ENCODE results near the gene STK32B. TPM values are rescaled to one million over a fixed set of nuclear protein-coding genes. Genes with fewer than 3 reads are reported as not detected.

The STK32B gene
- total RNA-seq, 1 experiment from 2014 or later = 11.6 TPM

DNA sequence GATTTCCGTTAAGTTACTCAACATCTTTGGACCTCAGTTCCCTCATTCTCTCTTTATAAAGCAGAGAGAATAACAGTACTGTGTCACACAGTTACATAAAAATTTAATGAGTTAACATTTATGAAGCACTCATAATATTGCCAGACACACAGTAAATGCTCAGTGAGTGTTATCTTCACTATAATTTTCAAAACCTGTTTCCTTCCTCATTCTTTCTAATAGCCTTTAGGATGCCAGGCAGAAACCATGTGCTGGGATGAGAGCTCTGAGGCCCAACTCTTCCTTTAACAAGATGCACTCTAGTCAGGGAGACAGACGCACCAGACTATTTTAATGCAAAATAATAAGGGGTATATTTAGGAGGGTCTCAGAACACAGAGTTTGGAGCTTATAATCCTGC lies 208.2 kb downstream of the STK32B start:
- in situ Hi-C loops (cut with HindIII; ENCODE audit: low pct_unique_long_range_greater_than_20kb, low sequenced_read_pairs) = no loop called here
- ChIA-PET CTCF (no interaction called here), POLR2A (no interaction called here)
- TF ChIP-seq TCF7L2 (IDR thresholded peaks at IDR 0.05; ENCODE audit: low read depth, low read length) = no peak
- TF ChIP-seq SIN3A (IDR thresholded peaks at IDR 0.05; ENCODE audit: borderline replicate concordance, insufficient read depth, low read depth, low read length) = no peak
- TF ChIP-seq, protein P1, sequence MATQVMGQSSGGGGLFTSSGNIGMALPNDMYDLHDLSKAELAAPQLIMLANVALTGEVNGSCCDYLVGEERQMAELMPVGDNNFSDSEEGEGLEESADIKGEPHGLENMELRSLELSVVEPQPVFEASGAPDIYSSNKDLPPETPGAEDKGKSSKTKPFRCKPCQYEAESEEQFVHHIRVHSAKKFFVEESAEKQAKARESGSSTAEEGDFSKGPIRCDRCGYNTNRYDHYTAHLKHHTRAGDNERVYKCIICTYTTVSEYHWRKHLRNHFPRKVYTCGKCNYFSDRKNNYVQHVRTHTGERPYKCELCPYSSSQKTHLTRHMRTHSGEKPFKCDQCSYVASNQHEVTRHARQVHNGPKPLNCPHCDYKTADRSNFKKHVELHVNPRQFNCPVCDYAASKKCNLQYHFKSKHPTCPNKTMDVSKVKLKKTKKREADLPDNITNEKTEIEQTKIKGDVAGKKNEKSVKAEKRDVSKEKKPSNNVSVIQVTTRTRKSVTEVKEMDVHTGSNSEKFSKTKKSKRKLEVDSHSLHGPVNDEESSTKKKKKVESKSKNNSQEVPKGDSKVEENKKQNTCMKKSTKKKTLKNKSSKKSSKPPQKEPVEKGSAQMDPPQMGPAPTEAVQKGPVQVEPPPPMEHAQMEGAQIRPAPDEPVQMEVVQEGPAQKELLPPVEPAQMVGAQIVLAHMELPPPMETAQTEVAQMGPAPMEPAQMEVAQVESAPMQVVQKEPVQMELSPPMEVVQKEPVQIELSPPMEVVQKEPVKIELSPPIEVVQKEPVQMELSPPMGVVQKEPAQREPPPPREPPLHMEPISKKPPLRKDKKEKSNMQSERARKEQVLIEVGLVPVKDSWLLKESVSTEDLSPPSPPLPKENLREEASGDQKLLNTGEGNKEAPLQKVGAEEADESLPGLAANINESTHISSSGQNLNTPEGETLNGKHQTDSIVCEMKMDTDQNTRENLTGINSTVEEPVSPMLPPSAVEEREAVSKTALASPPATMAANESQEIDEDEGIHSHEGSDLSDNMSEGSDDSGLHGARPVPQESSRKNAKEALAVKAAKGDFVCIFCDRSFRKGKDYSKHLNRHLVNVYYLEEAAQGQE (IDR thresholded peaks at IDR 0.05; ENCODE audit: insufficient read depth in 1 of 2, low read depth in 2 of 2, low read length in 1 of 2) = no peak
- TF ChIP-seq POLR2AphosphoS5 (IDR thresholded peaks at IDR 0.05; ENCODE audit: low read depth, low read length) = no peak
- TF ChIP-seq, protein P2, sequence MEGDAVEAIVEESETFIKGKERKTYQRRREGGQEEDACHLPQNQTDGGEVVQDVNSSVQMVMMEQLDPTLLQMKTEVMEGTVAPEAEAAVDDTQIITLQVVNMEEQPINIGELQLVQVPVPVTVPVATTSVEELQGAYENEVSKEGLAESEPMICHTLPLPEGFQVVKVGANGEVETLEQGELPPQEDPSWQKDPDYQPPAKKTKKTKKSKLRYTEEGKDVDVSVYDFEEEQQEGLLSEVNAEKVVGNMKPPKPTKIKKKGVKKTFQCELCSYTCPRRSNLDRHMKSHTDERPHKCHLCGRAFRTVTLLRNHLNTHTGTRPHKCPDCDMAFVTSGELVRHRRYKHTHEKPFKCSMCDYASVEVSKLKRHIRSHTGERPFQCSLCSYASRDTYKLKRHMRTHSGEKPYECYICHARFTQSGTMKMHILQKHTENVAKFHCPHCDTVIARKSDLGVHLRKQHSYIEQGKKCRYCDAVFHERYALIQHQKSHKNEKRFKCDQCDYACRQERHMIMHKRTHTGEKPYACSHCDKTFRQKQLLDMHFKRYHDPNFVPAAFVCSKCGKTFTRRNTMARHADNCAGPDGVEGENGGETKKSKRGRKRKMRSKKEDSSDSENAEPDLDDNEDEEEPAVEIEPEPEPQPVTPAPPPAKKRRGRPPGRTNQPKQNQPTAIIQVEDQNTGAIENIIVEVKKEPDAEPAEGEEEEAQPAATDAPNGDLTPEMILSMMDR (IDR thresholded peaks at IDR 0.05) = no peak
- intact Hi-C loops (cut with micrococcal nuclease; ENCODE audit: unreplicated experiment) = no loop called here
- no peaks in the 10 kb centered on the region for H3K9me3 ChIP-seq (ENCODE audit: control insufficient read depth, insufficient read depth, low read depth, low read length)
- DNase-seq (ENCODE audit: low read depth, low spot score) (no peak), ATAC-seq (no peak)
- H3K36me3 ChIP-seq (ENCODE audit: control insufficient read depth, insufficient read depth, low read length) = no peaks in the 10 kb centered on the region
- H3K4me3 ChIP-seq (ENCODE audit: low read depth in 2 of 2, low read length in 2 of 2) = no peak overlapping the region
- no peaks in the 10 kb centered on the region for H3K4me1 ChIP-seq (ENCODE audit: control insufficient read depth, insufficient read depth, low read length)
- H3K27ac ChIP-seq (ENCODE audit: low read length) = no peak overlapping the region
- no TSS peak for BruUV-seq (replicated peaks)
- no peaks in the 10 kb centered on the region for H3K27me3 ChIP-seq (ENCODE audit: control insufficient read depth, insufficient read depth, low read length)

- Histone ChIP-seq H3K9me3 (ENCODE audit: control insufficient read depth, insufficient read depth, low read depth, low read length) (no peaks in the 10 kb centered on the region), H3K36me3 (ENCODE audit: control insufficient read depth, insufficient read depth, low read length) (no peaks in the 10 kb centered on the region), H3K4me1 (ENCODE audit: control insufficient read depth, insufficient read depth, low read length) (no peaks in the 10 kb centered on the region), H3K27ac (ENCODE audit: low read length) (no peak overlapping the region), H3K4me3 (ENCODE audit: low read depth in 2 of 2, low read length in 2 of 2) (no peak overlapping the region), H3K27me3 (ENCODE audit: control insufficient read depth, insufficient read depth, low read length) (no peaks in the 10 kb centered on the region)
- intact Hi-C loops (cut with micrococcal nuclease; ENCODE audit: unreplicated experiment) (no loop called here), in situ Hi-C loops (cut with HindIII; ENCODE audit: low pct_unique_long_range_greater_than_20kb, low sequenced_read_pairs) (no loop called here)
- CTCF ChIA-PET = no interaction called here
- ATAC-seq (no peak), DNase-seq (ENCODE audit: low read depth, low spot score) (no peak)
- TF ChIP-seq POLR2AphosphoS5 (IDR thresholded peaks at IDR 0.05; ENCODE audit: low read depth, low read length) (no peak), SIN3A (IDR thresholded peaks at IDR 0.05; ENCODE audit: borderline replicate concordance, insufficient read depth, low read depth, low read length) (no peak), TCF7L2 (IDR thresholded peaks at IDR 0.05; ENCODE audit: low read depth, low read length) (no peak)
- TF ChIP-seq, protein P2 (IDR thresholded peaks at IDR 0.05) = no peak
- TF ChIP-seq, protein P1 (IDR thresholded peaks at IDR 0.05; ENCODE audit: insufficient read depth in 1 of 2, low read depth in 2 of 2, low read length in 1 of 2) = no peak
- BruUV-seq (replicated peaks) = no TSS peak
- POLR2A ChIA-PET = no interaction called here
These were observed 208.8 kb downstream of the STK32B start for GRCh38 chr4:5260121-5260520.

Data from Panc1 (cell line).